SJCRH30 (cell line): ENCODE data around the gene SOS1. TPM values are rescaled to one million over a fixed set of nuclear protein-coding genes. Genes with fewer than 3 reads are reported as not detected.
A peak's percentile ranks its signal among the peaks of the same experiment; 100 is the strongest.

Experiments used
- DNase-seq, 2 experiments: peaks; one replicate each; pipeline ENCODE4 v3.0.0-alpha.2; 2015 to 2020
- H3K27ac ChIP-seq: fragments of 250-450 bp; sonication (Bioruptor Pico); 2 replicates; pipeline ENCODE4 v1.5.1; 2020; ENCODE audit warnings: mild to moderate bottlenecking, moderate library complexity
- H3K27me3 ChIP-seq: fragments of 250-450 bp; sonication (Bioruptor Pico); 2 replicates; pipeline ENCODE4 v1.5.1; 2020; ENCODE audit warnings: mild to moderate bottlenecking, moderate library complexity
- H3K36me3 ChIP-seq: fragments of 250-450 bp; sonication (Bioruptor Pico); 2 replicates; pipeline ENCODE4 v1.5.1; 2020; ENCODE audit warnings: mild to moderate bottlenecking, moderate library complexity
- H3K4me1 ChIP-seq: fragments of 250-450 bp; sonication (Bioruptor Pico); 2 replicates; pipeline ENCODE4 v1.5.1; 2020; ENCODE audit warnings: mild to moderate bottlenecking, moderate library complexity
- H3K4me3 ChIP-seq: fragments of 250-450 bp; sonication (Bioruptor Pico); 2 replicates; pipeline ENCODE4 v1.5.1; 2020; ENCODE audit warnings: mild to moderate bottlenecking, moderate library complexity
- H3K9me3 ChIP-seq: fragments of 250-450 bp; sonication (Bioruptor Pico); replicated peaks from 2 replicates; pipeline ENCODE4 v1.5.1; 2020; ENCODE audit warnings: mild to moderate bottlenecking, moderate library complexity
- total RNA-seq: library from RNA; depleted of rRNA; stranded (reverse); fragments of >200 nt; shearing (Covaris generic); gene quantifications from 2 replicates; pipeline ENCODE4 v1.2.3, GENCODE V29; 2014

SOS1 gene
- total RNA-seq, 1 experiment from 2014 or later = 49.5 TPM

DNA sequence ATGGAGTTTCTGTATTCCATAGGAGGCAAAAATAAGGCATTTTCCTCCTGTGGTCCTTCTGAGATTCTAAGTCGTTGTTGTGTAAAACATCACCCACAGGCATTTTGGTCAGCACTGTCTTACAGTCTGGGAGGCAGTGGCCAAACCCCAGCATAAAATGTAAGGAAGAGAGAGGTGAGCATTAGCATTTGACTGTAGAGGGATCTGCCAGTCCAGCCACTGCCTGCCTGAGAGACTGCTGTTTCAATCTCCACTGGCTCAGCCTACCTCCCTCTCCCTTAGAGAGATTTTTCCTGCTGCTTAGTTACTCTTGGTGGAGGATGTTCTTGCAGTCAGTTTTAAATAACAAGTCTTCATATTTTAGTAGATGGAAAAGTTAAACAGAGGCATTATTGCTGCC, 154.2 kb downstream of the SOS1 start:
- H3K9me3 ChIP-seq = no peaks in the 10 kb centered on the region
- no peaks in the 10 kb centered on the region for H3K36me3 ChIP-seq
- no peak for DNase-seq
- no peaks in the 10 kb centered on the region for H3K27me3 ChIP-seq
- no peak overlapping the region for H3K4me3 ChIP-seq
- H3K4me1 ChIP-seq = no peaks in the 10 kb centered on the region
- no peak overlapping the region for H3K27ac ChIP-seq

DNA sequence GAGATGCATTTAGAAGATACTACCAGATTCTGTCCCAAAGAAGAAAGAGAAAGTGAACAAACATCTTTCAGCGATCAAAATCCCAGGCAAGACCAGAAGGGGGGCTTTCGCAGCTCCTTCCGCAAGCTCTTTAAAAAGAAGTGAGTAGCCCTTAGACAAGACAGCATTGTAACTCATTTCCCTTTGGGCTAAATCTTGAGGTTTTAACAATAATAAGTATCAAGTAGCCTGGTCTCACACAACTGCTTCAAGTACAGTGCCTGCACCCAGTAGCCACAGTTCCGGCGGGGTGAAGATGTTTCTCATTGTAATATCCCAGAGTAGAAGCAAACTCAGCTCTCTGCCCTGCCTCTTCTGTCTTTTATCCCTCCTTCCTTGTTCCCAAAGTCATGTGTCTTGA, 154.8 kb downstream of the SOS1 start:
- DNase-seq = no peak
- H3K27ac ChIP-seq = no peak overlapping the region
- no peaks in the 10 kb centered on the region for H3K36me3 ChIP-seq
- H3K9me3 ChIP-seq = no peaks in the 10 kb centered on the region
- H3K4me1 ChIP-seq = no peaks in the 10 kb centered on the region
- no peaks in the 10 kb centered on the region for H3K27me3 ChIP-seq
- no peak overlapping the region for H3K4me3 ChIP-seq

DNA sequence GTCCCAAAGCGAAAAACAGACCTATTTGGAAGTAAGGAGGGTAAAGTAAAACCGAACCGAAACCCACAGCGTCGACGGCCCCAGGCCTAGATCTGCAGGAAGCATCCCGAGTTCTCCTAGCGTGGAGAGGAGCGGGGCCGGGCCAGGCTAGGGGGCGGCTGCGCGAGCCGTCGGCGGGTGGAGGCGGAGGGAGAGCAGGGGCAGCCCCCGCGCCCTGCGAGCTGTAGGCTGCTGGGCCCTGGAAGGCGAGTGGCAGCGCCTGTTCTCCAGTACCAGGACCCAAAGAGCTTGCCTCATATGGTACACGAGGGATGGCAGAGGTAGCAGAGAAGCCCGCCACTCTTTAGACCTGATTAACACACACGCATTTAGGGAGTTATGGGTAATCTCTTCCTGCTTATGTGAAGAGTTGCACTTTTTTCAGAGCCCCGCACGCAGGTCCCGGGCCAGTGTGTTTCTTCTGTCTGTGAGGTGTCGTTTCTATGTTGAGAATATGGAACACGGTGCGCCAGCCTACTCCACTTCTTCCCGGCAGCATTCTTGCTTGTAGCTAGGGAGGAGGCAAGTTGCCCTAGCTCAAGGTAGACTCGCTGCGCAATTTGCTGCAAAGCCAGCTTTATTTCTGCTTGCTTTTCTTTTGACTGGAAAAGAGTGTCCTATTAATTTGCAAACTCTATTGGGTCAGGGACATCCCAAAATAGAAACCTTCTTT, 160.1 kb downstream of the SOS1 start:
- no peak overlapping the region for H3K4me3 ChIP-seq
- H3K4me1 ChIP-seq = no peaks in the 10 kb centered on the region
- H3K27ac ChIP-seq = no peak overlapping the region
- DNase-seq = no peak
- no peaks in the 10 kb centered on the region for H3K36me3 ChIP-seq
- no peaks in the 10 kb centered on the region; the same call in 1 of the 2 replicates for H3K9me3 ChIP-seq
- H3K27me3 ChIP-seq = no peaks in the 10 kb centered on the region

DNA sequence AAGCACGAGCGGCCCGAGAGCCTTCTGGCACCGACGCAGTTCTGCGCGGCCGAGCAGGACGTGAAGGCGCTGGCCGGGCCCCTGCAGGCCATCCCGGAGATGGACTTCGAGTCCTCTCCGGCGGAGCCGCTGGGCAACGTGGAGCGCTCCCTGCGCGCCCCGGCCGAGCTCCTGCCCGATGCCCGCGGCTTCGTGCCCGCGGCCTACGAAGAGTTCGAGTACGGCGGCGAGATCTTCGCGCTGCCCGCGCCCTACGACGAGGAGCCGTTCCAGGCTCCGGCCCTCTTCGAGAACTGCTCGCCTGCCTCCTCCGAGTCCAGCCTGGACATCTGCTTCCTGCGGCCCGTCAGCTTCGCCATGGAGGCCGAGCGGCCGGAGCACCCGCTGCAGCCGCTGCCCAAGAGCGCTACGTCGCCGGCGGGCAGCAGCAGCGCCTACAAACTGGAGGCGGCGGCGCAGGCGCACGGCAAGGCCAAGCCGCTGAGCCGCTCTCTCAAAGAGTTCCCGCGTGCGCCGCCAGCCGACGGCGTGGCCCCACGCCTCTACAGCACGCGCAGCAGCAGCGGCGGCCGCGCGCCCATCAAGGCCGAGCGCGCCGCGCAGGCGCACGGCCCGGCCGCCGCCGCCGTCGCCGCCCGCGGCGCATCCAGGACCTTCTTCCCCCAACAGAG, 160.8 kb downstream of the SOS1 start:
- Histone ChIP-seq H3K27me3 (no peaks in the 10 kb centered on the region), H3K4me1 (no peaks in the 10 kb centered on the region), H3K4me3 (no peak overlapping the region), H3K9me3 (peaks cover under 1% of the 10 kb centered on the region; the same call in 1 of the 2 replicates), H3K36me3 (no peaks in the 10 kb centered on the region), H3K27ac (no peak overlapping the region)
- DNase-seq = no peak

DNA sequence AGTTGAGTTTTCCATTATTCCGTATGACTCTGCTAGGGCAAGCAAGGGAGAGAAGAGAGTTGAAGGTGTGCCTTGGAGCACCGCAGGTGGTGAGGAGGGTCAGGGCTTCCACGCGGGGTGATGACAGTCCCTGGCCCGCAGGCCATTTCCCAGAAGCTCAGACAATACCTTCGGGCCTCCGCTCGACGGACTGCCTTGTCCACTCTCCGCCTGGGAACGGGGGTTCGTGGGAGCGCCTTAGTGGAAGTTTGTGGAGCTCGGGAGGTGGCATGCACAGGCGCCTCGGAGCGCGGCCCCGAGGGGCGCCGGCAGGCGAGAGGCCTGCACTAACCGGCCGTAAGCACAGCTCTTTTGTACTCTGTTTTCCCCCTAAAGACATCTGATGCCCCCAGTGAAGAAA, 161.4 kb downstream of the SOS1 start:
- H3K27ac ChIP-seq = no peak overlapping the region
- no peaks in the 10 kb centered on the region for H3K36me3 ChIP-seq
- H3K4me1 ChIP-seq = no peaks in the 10 kb centered on the region
- no peak overlapping the region for H3K4me3 ChIP-seq
- DNase-seq = no peak
- no peaks in the 10 kb centered on the region for H3K27me3 ChIP-seq
- peaks cover 3% of the 10 kb centered on the region; the same call in 1 of the 2 replicates for H3K9me3 ChIP-seq

DNA sequence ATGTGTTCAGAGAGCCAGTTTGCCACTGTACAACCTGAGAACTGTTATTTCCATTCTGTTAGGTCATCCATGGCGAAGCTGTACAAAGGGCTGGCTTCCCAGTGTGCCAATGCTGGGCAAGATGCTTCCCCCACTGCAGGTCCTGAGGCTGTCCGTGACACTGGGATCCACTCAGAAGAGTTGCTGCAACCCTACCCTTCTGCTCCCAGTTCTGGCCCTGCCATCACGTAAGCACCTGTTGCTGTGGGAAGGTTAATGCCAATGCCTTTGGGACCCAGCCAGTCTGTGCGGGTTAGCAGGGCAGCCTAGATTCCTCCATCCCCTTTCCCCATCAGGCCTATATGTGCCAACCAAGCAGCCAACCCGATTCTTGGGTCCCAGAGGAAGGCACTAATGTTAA, 162.9 kb downstream of the SOS1 start:
- Histone ChIP-seq H3K36me3 (no peaks in the 10 kb centered on the region), H3K4me3 (no peak overlapping the region), H3K27ac (no peak overlapping the region), H3K27me3 (no peaks in the 10 kb centered on the region), H3K4me1 (no peaks in the 10 kb centered on the region), H3K9me3 (peaks cover 3% of the 10 kb centered on the region; the same call in 1 of the 2 replicates)
- no peak for DNase-seq

DNA sequence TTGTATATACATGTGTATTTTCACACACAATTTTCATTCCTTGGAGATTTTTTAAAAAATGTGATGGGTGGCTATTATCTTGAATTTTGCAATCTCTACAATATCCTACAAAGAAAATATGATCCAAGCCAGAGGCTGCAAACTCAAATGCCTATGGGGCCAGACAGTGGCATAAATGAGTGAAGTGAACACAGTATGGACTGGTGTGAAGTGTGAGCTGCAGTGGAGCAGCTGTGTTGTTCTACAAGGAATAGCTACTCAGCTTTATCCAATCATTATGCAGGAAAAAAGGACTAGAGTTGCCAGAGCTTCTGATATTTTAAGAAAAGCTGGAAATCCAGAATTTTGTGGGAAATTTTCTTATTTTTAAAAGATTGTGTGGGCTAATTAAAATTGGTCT, 169.1 kb downstream of the SOS1 start:
- H3K27me3 ChIP-seq = no peaks in the 10 kb centered on the region
- H3K9me3 ChIP-seq = 0 out of 2 replicates have a peak, but pooled peaks cover 3% of the 10 kb centered on the region
- H3K27ac ChIP-seq = no peak overlapping the region
- no peak overlapping the region for H3K4me3 ChIP-seq
- no peaks in the 10 kb centered on the region for H3K4me1 ChIP-seq
- H3K36me3 ChIP-seq = no peaks in the 10 kb centered on the region
- no peak for DNase-seq

DNA sequence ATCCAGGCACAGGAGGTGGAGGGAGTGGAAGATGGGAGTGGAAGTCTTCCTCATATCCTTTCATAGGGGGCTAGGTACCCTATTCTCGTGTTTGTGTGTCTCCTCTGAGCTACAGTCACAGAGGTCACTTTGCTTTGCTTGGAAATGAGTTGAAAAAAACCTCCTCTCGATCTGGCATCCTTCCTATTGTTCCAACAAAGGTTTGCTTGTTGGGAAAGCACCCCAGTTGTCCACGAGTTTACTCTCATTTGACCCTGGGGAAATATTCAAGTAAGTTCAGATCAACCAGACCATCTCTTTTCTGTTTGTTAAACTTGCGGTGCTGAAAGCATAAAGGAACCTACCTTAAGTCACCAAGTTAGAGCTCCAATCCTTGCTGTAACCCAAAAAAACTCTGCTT, 171.9 kb downstream of the SOS1 start:
- Histone ChIP-seq H3K27me3 (no peaks in the 10 kb centered on the region), H3K36me3 (no peaks in the 10 kb centered on the region), H3K9me3 (no peaks in the 10 kb centered on the region), H3K4me3 (no peak overlapping the region), H3K4me1 (no peaks in the 10 kb centered on the region), H3K27ac (no peak overlapping the region)
- no peak for DNase-seq

DNA sequence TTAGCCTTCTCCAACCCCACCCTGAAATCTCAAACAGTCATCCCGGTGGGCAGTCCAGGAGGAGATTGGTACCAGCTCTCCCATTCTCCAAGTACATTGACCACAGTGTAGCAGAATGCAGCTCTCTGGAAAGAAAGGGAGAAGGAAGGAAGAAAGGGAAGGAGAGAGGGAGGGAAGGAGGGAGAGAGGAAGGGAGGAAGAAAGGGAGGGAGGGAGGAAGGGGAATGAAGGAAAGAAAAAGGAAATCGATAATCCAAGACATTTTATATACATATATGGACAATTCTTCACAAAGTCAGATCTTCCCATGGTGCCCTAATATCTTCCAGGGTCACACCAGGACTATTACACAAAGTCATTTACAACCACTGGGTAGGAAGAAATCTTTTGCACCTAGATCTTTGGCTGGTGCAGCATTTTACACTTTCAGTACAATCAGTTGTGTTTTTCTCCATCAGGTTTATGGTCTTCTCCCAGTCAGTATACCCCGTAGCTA, 172.4 kb downstream of the SOS1 start:
- H3K4me1 ChIP-seq = no peaks in the 10 kb centered on the region
- H3K9me3 ChIP-seq = no peaks in the 10 kb centered on the region
- DNase-seq = no peak
- H3K36me3 ChIP-seq = no peaks in the 10 kb centered on the region
- no peaks in the 10 kb centered on the region for H3K27me3 ChIP-seq
- H3K27ac ChIP-seq = no peak overlapping the region
- H3K4me3 ChIP-seq = no peak overlapping the region

DNA sequence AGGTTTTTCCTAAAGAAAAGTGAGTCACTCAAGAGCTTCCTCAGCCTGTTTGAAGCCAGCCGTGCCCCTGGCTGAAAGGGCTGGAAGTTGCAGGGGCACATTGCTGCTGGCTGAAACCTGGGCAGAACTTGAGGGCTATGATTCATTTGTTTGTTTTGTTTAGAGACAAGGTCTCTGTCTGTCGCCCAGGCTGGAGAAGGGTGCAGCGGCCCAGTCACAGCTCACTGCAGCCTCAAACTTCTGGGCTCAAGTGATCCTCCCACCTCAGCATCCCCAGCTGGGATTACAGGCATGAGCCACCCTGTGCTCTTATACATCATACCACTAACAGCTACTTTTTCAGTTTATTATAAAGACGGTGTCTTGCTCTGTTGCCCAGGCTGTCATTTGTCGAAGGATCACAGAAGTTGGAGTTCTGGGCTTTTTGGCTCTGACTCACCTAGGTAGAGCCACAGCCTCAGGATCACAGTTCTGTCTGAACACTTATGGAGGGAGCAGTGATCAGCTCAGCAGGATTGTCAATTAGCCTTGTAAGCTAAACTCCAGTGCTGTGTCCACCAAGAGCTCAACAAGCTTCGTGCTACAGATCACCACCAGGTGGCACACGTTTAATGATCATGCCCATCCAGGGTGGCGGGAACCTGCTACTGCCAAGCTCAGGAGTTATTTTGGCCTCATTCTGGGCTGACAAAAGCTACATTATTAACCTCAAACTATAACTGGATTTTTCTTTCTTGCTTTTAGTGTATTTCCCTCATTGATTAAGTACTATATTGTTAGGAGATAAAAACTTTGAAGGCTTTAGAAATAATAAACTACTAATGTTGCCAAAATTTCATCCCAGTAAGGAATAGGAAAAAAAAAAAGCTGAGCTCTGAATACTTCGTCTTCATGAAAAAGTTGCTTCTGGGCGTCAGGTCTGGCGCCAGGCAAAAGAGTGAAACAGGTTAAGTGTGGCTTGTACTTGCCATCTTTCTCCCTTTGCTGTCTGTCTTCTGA, 173.3 kb downstream of the SOS1 start:
- Histone ChIP-seq H3K4me3 (no peak overlapping the region), H3K9me3 (no peaks in the 10 kb centered on the region), H3K36me3 (no peaks in the 10 kb centered on the region), H3K27me3 (no peaks in the 10 kb centered on the region), H3K27ac (no peak overlapping the region), H3K4me1 (no peaks in the 10 kb centered on the region)
- DNase-seq = peak; percentile 77 to 90

DNA sequence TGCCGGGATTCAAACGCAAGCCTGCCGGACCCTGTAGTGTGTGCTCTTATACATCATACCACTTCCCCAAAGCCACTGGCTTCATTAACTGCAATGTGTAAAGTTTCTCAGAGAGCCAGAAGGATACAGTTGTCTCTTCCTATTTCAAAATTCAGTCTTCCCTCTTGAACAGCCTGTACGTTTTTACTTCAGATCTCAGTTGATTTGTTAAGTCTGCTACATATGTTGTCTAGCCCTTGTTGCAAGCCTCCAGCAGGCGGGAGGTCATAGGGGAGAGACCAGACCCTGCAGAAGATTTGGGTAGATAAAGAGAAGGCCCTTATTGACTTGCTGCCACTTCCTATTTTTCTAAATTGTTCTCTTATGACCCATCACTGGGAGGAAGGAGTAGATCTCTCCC, 174.9 kb downstream of the SOS1 start:
- no peak overlapping the region for H3K4me3 ChIP-seq
- H3K36me3 ChIP-seq = no peaks in the 10 kb centered on the region
- H3K27me3 ChIP-seq = no peaks in the 10 kb centered on the region
- H3K4me1 ChIP-seq = no peaks in the 10 kb centered on the region
- H3K27ac ChIP-seq = no peak overlapping the region
- no peak for DNase-seq
- no peaks in the 10 kb centered on the region for H3K9me3 ChIP-seq

DNA sequence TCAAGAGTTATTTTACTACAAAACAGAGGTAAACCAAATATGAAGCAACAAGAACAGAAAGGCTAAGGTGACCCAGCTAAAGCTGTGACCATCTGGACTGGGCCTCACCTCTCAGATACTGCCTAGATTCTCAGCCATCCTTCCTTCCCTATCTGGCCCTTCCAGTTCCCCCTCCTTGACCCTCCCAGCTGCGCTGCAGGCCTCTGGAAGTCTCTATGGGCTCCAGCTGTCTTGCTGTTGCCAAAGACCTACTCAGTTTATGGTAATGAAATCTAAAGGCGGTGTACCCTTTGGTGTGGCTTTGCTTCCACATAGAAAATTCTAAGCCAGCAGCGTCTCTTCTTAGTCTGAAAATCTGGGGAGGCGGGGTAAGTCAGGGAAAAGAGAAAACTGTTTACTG, 175.5 kb downstream of the SOS1 start:
- Histone ChIP-seq H3K27ac (no peak overlapping the region), H3K4me1 (no peaks in the 10 kb centered on the region), H3K9me3 (no peaks in the 10 kb centered on the region), H3K27me3 (no peaks in the 10 kb centered on the region), H3K4me3 (no peak overlapping the region), H3K36me3 (no peaks in the 10 kb centered on the region)
- peak in 1 of 2 experiments; percentile 17 for DNase-seq

DNA sequence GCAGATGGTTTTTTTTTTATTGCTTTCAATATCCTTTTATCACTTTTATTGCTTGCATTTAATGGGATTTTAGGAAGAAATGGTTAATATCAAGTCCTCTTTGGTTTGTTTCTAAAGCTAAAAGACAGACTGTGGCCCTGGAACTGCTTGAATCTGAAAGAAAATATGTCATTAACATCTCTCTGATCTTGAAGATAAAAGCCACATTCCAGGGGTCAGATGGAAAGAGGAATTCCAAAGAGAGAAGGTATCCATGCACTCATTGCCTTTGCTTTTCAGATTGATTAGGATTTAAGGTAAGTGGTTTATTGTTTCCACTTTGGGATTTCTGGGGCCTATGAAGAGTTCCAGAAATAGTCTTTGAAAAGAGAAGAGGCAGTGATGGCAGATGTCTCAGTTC, 177.1 kb downstream of the SOS1 start:
- Histone ChIP-seq H3K27ac (no peak overlapping the region), H3K36me3 (no peaks in the 10 kb centered on the region), H3K4me1 (no peaks in the 10 kb centered on the region), H3K9me3 (no peaks in the 10 kb centered on the region), H3K4me3 (no peak overlapping the region), H3K27me3 (0 out of 2 replicates have a peak, but pooled peaks cover under 1% of the 10 kb centered on the region)
- DNase-seq = no peak

DNA sequence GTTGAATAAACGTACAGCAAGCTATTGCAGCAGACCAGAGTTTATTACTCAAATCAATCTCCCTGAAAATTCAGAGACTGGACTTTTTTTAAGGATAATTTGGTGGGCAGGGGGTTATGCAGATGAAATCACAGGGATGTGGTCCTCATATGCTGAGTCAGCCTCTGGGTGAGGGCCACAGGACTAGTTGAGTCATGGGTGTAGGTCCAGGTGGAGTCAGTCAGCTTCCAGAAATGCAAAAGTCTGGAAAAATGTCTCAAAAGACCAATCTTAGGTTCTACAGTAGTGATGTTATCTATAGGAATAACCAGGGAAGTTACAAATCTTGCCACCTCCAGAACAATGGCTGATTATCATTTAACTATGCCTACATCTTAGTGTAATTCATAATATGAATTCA, 180.1 kb downstream of the SOS1 start:
- peaks cover 3% of the 10 kb centered on the region; the same call in 1 of the 2 replicates for H3K27me3 ChIP-seq
- no peak for DNase-seq
- H3K36me3 ChIP-seq = no peaks in the 10 kb centered on the region
- H3K4me3 ChIP-seq = no peak overlapping the region
- no peaks in the 10 kb centered on the region for H3K9me3 ChIP-seq
- H3K4me1 ChIP-seq = no peaks in the 10 kb centered on the region
- H3K27ac ChIP-seq = no peak overlapping the region

DNA sequence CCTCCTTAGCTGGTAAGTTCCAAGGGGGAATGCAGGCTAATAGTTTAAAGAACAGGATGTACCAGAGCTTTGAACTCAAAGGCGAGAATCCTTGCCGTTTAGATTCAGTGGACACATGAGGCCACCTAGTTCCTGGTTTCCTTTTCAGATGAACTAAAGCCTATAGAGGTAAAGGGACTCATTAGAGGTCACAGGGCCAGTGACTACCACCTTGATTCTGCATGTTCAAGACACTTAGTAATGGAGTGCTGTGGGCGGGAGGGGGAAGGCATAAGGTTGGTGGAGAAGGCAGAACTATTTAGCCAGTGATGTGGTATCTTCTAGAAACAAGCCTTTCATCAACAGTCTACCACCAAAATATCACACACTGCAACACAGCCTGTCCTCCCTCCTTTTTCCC, 183.3 kb downstream of the SOS1 start:
- H3K27ac ChIP-seq = no peak overlapping the region
- peaks cover 3% of the 10 kb centered on the region; the same call in 1 of the 2 replicates for H3K27me3 ChIP-seq
- no peaks in the 10 kb centered on the region for H3K36me3 ChIP-seq
- no peaks in the 10 kb centered on the region for H3K4me1 ChIP-seq
- no peak overlapping the region for H3K4me3 ChIP-seq
- no peaks in the 10 kb centered on the region for H3K9me3 ChIP-seq
- no peak for DNase-seq
